COLO668 (cell line): ENCODE data around the gene MRPS27.

Source experiments
- DNase-seq: peaks from one replicate; lab custom pipeline; 2025; ENCODE audit not compliant: unreplicated experiment; lab: John Stamatoyannopoulos, UW

MRPS27 gene

DNA sequence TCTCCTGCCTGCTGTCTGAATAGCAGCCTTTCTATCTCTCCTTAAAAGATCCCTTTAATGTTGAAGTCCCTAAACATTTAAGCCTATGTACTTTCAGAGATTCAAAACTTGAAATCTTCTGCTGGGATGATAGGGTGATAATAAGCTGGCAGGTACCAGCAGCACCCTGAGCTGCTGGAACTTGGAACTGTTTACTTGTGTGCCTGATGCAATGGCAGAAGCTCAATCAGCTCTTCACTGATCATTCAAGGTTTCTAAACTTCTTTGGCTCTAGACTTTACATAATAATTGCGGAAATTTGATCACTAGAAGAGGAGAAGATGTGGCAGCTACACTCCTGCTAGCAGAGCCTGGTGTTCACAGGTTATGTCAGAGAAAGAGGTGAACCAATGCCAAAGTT lies 27.6 kb downstream of the MRPS27 start:
- DNase-seq: no peak

- no peak for DNase-seq
These were observed 28.4 kb downstream of the MRPS27 start for GRCh38 chr5:72291601-72292000.

DNA sequence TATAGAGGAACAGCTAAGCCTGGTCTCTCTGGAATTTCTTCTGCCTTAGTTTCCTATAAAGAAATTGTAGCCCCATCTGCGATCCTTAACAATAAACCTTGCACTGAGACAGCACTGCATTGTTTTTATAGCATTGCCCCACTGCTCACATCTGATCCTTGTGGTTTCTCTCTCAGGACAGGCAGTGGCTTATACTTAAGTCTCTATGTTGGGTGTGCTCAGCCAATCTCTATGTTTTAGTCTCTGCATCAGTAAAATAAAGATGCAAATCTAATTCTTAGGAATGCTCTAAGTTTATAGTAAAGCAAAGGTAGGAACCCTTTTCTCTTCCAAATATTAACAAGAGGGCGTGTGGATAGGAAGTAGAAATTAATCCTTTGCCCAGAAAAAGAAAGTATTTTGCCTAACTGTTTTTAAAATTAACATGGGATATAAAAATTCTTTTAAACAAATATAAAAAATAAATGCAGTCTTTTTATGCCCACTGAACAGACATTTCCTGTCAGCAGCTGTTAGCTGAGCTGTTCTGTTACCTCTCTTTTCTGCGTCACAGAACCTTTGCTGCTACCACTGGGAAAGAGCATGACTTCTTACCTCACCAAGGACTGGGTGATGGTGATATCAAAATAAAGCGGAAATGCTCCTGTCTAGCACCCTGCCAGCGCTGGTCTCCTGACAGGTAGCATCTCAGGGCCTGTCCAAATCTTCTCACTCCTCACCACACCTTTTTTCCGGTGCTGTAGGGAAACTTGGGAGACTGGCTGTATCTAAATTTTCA lies 29.5 kb downstream of the MRPS27 start:
- no peak for DNase-seq

- DNase-seq: peak; percentile 24
These were observed 31.1 kb downstream of the MRPS27 start for GRCh38 chr5:72288924-72289323.

- no peak for DNase-seq
These were observed 33.2 kb downstream of the MRPS27 start for GRCh38 chr5:72286798-72287197.

GRCh38 chr5:72285424-72285821 lies 34.6 kb downstream of the MRPS27 start:
- no peak for DNase-seq

DNA sequence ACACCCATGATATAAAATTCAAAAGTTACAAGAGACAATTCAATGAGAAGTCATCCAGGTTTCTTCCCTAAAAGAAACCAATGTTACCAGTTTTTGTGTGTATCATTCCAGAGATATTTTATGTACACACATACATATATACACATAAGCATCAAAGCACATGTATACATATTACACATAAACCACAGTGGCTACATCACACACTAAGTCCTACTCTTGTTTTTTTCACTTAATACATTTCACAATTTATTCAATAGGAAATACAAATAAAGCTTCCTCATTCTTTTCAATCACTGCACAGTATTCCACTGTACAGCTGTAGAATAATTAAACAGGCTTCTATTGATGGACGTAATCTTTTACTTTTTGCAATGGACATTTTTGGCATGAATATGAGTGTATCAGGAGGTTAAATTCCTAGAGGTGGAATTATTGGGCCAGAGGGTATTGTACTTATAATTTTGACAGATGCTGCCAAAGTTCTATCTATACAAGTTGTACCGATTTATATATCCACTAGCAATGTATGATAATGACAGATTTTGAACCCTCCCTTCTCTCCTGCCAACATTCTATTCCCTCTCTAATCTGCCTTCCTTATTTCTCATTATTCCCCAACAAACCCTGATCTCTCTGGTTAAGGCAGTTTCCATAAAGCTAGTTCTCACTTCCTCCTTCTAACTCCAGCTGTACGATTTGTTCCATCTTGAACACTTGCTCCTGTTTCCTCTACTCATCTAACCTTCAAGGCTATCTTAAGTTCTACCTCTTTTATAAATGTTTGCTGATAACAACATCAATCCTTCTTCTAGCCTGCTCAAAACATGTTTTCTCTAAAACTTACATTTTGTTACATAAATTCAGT lies 35.2 kb downstream of the MRPS27 start:
- no peak for DNase-seq

GRCh38 chr5:72283358-72283757 lies 36.7 kb downstream of the MRPS27 start:
- DNase-seq: no peak

GRCh38 chr5:72282878-72283277 lies 37.2 kb downstream of the MRPS27 start:
- no peak for DNase-seq

DNA sequence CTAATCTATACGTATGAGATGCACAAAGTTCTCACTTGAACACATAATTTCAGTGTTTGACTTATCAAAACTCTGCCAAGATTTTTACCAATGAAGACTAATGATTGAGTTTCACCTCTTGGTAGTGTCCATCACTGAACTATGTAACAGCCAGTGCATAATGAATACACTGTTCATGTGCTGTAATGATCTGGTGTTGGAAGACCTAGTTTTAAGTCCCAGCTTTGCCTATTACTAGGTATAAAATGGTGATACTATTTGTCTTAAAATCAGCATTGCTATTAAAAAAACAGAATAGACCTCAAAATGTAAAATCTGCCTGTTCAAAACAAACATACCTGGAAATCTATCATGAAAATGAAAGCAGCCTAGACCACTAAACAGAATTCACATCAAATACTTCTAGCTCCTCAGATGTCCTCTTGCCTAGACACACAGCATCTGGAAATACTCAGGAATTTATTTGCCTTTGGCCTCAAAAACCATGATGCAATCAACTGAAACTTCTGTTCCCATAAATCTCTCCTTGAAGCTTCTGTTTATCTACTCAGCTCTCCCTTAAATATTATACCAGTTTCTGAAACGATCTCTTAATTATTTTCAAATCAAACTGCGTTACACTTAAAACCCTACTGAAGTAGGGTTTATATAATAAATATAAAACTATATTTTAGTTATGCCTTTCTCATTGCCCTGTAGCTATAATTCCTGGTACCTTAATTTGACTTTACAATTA lies 38.1 kb downstream of the MRPS27 start:
- DNase-seq: no peak

- DNase-seq: no peak
These were observed 38.6 kb downstream of the MRPS27 start for GRCh38 chr5:72281430-72281763.

DNA sequence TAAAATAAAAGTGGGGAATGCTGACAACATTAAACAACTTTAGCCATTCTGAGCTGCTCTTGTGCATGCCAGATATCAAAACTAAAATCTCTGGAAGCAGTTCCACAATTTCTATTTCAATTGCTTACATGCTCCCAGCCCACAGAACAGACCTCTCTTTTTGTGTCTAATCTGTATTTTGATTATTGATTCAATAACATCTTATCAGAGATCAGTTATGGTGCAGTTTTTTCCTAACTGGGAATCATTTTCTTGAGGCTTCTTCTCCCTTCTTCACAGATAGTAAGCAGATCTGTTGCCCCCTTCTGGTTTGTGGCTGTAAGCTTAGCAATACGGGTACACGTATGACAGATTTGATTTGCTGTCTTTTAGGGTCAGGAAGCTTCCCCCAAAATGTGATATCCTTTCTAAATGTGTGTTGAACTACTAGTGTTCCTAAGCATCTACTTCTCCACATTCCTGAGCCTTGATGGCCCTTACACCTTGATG lies 39.4 kb downstream of the MRPS27 start:
- no peak for DNase-seq

- DNase-seq: no peak
These were observed 43.8 kb downstream of the MRPS27 start for GRCh38 chr5:72276219-72276752.

DNA sequence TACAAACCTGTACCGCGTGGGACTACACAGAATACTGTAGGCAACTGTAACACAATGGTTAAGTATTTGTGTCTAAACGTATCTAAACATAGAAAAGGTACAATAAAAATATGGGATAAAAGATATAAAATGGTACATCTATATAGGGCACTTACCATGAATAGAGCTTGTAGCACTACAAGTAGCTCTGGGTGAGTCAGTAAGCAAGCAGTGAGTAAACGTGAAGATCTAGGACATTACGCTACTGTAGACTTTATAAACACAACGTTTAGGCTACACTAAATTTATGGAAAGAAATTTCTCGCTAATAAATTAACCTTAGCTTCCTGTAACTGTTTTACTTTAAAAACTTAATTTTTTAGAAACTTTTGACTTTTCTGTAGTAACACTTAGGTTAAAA lies 46.5 kb downstream of the MRPS27 start:
- DNase-seq: no peak

DNA sequence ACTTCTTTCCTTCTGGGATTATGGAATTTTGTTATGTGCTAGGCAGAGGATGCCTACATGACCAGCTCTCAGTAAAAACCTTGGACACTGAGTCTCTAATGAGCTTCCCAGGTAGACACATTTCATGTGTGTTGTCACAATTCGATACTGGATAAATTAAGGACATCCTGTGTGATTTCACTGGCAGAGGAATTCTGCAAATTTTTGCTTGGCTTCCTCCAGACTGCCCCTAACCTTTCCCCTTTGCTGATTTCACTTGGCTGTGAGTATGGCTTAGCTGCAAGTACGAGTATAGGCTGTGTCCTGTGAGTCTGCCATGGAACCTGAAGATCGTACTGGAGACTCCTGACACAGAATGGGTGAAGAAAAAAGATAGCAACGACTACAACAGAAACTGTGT lies 47.6 kb downstream of the MRPS27 start:
- no peak for DNase-seq

DNA sequence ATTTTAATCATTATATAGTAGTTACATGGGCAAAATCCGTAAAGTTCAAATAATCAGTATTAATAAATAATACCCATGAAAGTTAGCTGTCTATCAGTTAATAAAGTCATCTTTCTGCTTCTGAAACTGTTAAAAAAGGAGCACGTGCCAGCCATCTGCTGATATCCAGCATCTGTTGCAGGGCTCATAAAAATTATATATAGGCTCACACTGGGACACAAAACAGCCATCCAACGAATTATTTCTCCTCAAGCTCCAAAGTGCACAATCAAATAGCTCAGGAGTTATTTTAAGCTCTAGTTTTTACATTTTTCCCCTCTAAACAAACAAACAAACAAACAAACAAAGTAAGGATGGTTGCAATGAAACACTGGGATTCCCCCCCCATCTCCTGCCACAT lies 48.3 kb downstream of the MRPS27 start:
- no peak for DNase-seq

- no peak for DNase-seq
These were observed 50.0 kb downstream of the MRPS27 start for GRCh38 chr5:72270037-72270436.

GRCh38 chr5:72269411-72269780 lies 50.6 kb downstream of the MRPS27 start:
- no peak for DNase-seq

GRCh38 chr5:72268753-72269410 lies 51.2 kb downstream of the MRPS27 start:
- DNase-seq: peak; percentile 34

DNA sequence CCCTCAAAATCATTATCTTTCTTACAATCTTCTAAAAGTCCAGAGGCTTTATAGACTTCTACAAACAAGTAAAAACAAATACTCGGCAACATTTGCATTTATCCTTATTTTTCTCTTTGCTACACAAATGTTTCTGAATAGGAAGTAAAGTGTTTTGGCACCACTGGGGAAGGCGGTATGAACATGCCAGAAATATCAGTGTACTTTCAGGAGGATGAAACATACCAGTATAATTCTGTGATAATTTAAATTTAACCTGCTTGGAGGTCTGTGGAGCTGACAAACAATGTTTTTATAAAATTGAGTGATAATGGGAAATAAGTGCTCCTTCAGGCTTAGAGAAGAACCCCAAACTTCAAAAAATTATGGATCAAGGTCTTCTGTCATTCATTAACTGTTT lies 51.8 kb downstream of the MRPS27 start:
- no peak for DNase-seq

- no peak for DNase-seq
These were observed 52.4 kb downstream of the MRPS27 start for GRCh38 chr5:72267685-72268084.
